ENCODE results near the gene RASL11A. TPM values are rescaled to one million over a fixed set of nuclear protein-coding genes. Genes with fewer than 3 reads are reported as not detected.
"Not testable (repeated sequence)": the region's sequence is repeated elsewhere in the genome, so short reads cannot be mapped to it uniquely, and the experiment has no call there.

The RASL11A gene, protein sequence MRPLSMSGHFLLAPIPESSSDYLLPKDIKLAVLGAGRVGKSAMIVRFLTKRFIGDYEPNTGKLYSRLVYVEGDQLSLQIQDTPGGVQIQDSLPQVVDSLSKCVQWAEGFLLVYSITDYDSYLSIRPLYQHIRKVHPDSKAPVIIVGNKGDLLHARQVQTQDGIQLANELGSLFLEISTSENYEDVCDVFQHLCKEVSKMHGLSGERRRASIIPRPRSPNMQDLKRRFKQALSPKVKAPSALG
- total RNA-seq: 1 to 10 TPM in 4 of 5 donors, under 1 TPM in 1; 0.96 to 5.4 (median 2.1) TPM
- 1.4 TPM for total RNA-seq (2013)
- total RNA-seq: 0.21 to 9.0 (median 1.4) reads per million in 29 experiments

GRCh38 chr13:27270594-27271520 is at the start of gene RASL11A:
TSS of gene RASL11A (plus strand) at chr13:27270830. CDS start at chr13:27270945, 115 bp downstream.
- H3K9me3 ChIP-seq: no peaks in the 10 kb centered on the region
- Mint-ChIP-seq H3K4me1 (peaks cover 20 to 24% (median 23%) of the 10 kb centered on the region in 3 donors), H3K27me3 (peaks cover 4 to 13% of the 10 kb centered on the region in 2 donors), H3K4me3 (peak within 1 kb of the TSS; percentile 80 to 95 (median 89)), H3K36me3 (no peaks in the 10 kb centered on the region), H3K27ac (peak within 1 kb of the TSS; percentile 39 to 77), H3K9me3 (no peaks in the 10 kb centered on the region)
- DNase-seq (peak; percentile 17 to 81 (median 60)), ATAC-seq (replicated peaks in 1 of 4) (peak; percentile 89 to 94 (median 94))
- under 1% methylated on average over 94 of the region's 99 CpGs for WGBS (ENCODE audit: insufficient coverage)
- H3K36me3 ChIP-seq (ENCODE audit: control insufficient read depth in 2 of 2, extremely low read depth in 1 of 2, insufficient read depth in 1 of 2, low read length in 1 of 2): no peaks in the 10 kb centered on the region
- H3K27ac ChIP-seq (ENCODE audit: low read length): no peak within 1 kb of the TSS
- CTCF ChIA-PET: interaction anchor here (0.5 to 2.0 kb wide), 11 partner anchors 14 to 295 kb away, joined by 3 to 5 read pairs (median 3); no protein-coding TSS in a partner anchor
- POLR2A ChIA-PET: interaction anchor here in 1 of 2 donors (1.1 kb wide), 1 partner anchor 20 kb away, joined by 3 read pairs; the partner anchor contains the start of gene RPL21
- peaks cover 0 to 19% of the 10 kb centered on the region in 2 experiments for H3K27me3 ChIP-seq (replicated peaks in 1 of 2; ENCODE audit: control insufficient read depth in 2 of 2, extremely low read depth in 1 of 2, insufficient read depth in 2 of 2, low read length in 1 of 2)
- peaks cover 0 to 18% of the 10 kb centered on the region in 2 experiments for H3K4me1 ChIP-seq (ENCODE audit: control insufficient read depth in 1 of 2, extremely low read depth in 1 of 2, insufficient read depth in 2 of 2, low read length in 2 of 2)
- peak within 1 kb of the TSS; percentile 69 to 86 for H3K4me3 ChIP-seq (ENCODE audit: control insufficient read depth in 1 of 2, extremely low read depth in 1 of 2, low read length in 1 of 2)

- H3K27ac Mint-ChIP-seq; H3K36me3 Mint-ChIP-seq; H3K36me3 ChIP-seq (ENCODE audit: control insufficient read depth in 2 of 2, extremely low read depth in 1 of 2, insufficient read depth in 1 of 2, low read length in 1 of 2); ATAC-seq (replicated peaks in 1 of 4); POLR2A ChIA-PET; H3K4me3 Mint-ChIP-seq; H3K27ac ChIP-seq (ENCODE audit: low read length); H3K4me3 ChIP-seq (ENCODE audit: control insufficient read depth in 1 of 2, extremely low read depth in 1 of 2, low read length in 1 of 2); H3K4me1 ChIP-seq (ENCODE audit: control insufficient read depth in 1 of 2, extremely low read depth in 1 of 2, insufficient read depth in 2 of 2, low read length in 2 of 2); H3K9me3 ChIP-seq; DNase-seq; H3K9me3 Mint-ChIP-seq: not testable (repeated sequence)
- H3K27me3 ChIP-seq (replicated peaks in 1 of 2; ENCODE audit: control insufficient read depth in 2 of 2, extremely low read depth in 1 of 2, insufficient read depth in 2 of 2, low read length in 1 of 2): peaks cover 0 to 14% of the 10 kb centered on the region in 2 experiments
- WGBS (ENCODE audit: insufficient coverage): no CpG with 5 or more reads among the region's 2 CpGs
- Mint-ChIP-seq H3K4me1 (peaks cover 7 to 11% (median 8%) of the 10 kb centered on the region in 3 donors), H3K27me3 (peaks cover 12 to 23% of the 10 kb centered on the region in 2 donors)
- CTCF ChIA-PET: interaction anchor here in 1 of 2 donors (0.7 kb wide), 1 partner anchor 16 kb away, joined by 3 read pairs; no protein-coding TSS in a partner anchor
Measured at GRCh38 chr13:27222100-27222499, 48.5 kb upstream of the RASL11A start.

DNA sequence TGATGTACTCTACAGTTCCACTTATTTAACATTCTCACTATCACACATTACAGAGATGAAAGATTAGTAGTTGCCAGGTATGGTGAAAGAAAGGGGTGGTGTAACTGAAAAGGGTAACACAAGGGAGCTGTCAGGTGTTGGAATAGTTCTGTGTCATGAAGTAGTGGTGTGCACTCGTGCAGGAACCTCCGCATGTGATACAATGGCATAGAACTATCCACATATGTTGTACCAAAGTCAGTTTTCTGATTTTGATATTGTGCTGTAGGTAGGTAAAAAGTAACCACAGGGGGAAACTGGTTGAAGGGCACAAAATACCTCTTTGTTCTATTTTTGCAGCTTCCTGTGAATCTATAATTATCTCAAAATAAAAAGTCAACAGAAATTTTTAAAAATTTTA is 43.6 kb upstream of the RASL11A start:
- Mint-ChIP-seq H3K27ac (no peak overlapping the region), H3K4me3 (peak overlapping the region in 2 of 3 donors; percentile 17 to 45), H3K36me3 (peaks cover 3% of the 10 kb centered on the region), H3K9me3 (peaks cover 0 to 20% (median 5%) of the 10 kb centered on the region in 3 donors), H3K27me3 (peaks cover 3 to 10% of the 10 kb centered on the region in 2 donors), H3K4me1 (peaks cover 10 to 15% (median 11%) of the 10 kb centered on the region in 3 donors)
- CTCF ChIA-PET: interaction anchor here (0.7 to 0.8 kb wide), 2 partner anchors 19 to 1042 kb away, joined by 4 to 5 read pairs; no protein-coding TSS in a partner anchor
- Histone ChIP-seq H3K36me3 (ENCODE audit: control insufficient read depth in 2 of 2, extremely low read depth in 1 of 2, insufficient read depth in 1 of 2, low read length in 1 of 2) (no peaks in the 10 kb centered on the region), H3K4me1 (ENCODE audit: control insufficient read depth in 1 of 2, extremely low read depth in 1 of 2, insufficient read depth in 2 of 2, low read length in 2 of 2) (peaks cover 0 to 3% of the 10 kb centered on the region in 2 experiments), H3K27ac (ENCODE audit: low read length) (no peak overlapping the region), H3K4me3 (ENCODE audit: control insufficient read depth in 1 of 2, extremely low read depth in 1 of 2, low read length in 1 of 2) (no peak overlapping the region), H3K27me3 (replicated peaks in 1 of 2; ENCODE audit: control insufficient read depth in 2 of 2, extremely low read depth in 1 of 2, insufficient read depth in 2 of 2, low read length in 1 of 2) (peaks cover 0 to 8% of the 10 kb centered on the region in 2 experiments), H3K9me3 (no peaks in the 10 kb centered on the region)
- WGBS (ENCODE audit: insufficient coverage): no CpG with 5 or more reads among the region's 2 CpGs
- DNase-seq: no peak
- POLR2A ChIA-PET: interaction anchor here in 1 of 2 donors (0.6 kb wide), 2 partner anchors 26 to 45 kb away, joined by 3 read pairs; no protein-coding TSS in a partner anchor
- ATAC-seq (replicated peaks in 1 of 4): peak in 1 of 4 experiments; percentile 51

DNA sequence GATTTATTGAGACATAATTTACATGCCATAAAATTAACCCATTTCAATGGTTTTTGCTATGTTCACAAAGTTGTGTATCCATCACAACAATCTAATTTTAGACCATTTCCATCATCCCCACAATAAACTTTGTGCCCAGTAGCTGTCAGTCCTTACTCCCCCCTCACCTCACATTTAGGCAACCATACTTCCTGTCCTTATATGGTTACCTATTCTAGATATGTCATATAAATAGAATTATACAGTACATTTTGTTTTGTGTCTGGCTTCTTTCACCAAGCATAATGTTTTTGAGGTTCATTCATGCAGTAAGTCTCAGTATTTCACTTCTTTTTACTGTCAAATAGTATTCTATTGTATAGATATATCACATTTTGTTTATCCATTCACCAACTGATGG is 42.5 kb upstream of the RASL11A start:
- Mint-ChIP-seq H3K9me3 (peaks cover 0 to 23% (median 5%) of the 10 kb centered on the region in 3 donors), H3K36me3 (peaks cover 3% of the 10 kb centered on the region), H3K27me3 (peaks cover 0 to 6% of the 10 kb centered on the region in 2 donors), H3K4me3 (no peak overlapping the region), H3K27ac (no peak overlapping the region), H3K4me1 (peaks cover 10 to 15% (median 11%) of the 10 kb centered on the region in 3 donors)
- ATAC-seq (replicated peaks in 1 of 4) (no peak), DNase-seq (no peak)
- no peaks in the 10 kb centered on the region for H3K9me3 ChIP-seq
- H3K27me3 ChIP-seq (replicated peaks in 1 of 2; ENCODE audit: control insufficient read depth in 2 of 2, extremely low read depth in 1 of 2, insufficient read depth in 2 of 2, low read length in 1 of 2): peaks cover 0 to 8% of the 10 kb centered on the region in 2 experiments
- ChIA-PET CTCF (no interaction called here), POLR2A (no interaction called here)
- H3K4me1 ChIP-seq (ENCODE audit: control insufficient read depth in 1 of 2, extremely low read depth in 1 of 2, insufficient read depth in 2 of 2, low read length in 2 of 2): peaks cover 0 to 3% of the 10 kb centered on the region in 2 experiments
- H3K36me3 ChIP-seq (ENCODE audit: control insufficient read depth in 2 of 2, extremely low read depth in 1 of 2, insufficient read depth in 1 of 2, low read length in 1 of 2): no peaks in the 10 kb centered on the region
- no peak overlapping the region for H3K4me3 ChIP-seq (ENCODE audit: control insufficient read depth in 1 of 2, extremely low read depth in 1 of 2, low read length in 1 of 2)
- H3K27ac ChIP-seq (ENCODE audit: low read length): no peak overlapping the region

DNA sequence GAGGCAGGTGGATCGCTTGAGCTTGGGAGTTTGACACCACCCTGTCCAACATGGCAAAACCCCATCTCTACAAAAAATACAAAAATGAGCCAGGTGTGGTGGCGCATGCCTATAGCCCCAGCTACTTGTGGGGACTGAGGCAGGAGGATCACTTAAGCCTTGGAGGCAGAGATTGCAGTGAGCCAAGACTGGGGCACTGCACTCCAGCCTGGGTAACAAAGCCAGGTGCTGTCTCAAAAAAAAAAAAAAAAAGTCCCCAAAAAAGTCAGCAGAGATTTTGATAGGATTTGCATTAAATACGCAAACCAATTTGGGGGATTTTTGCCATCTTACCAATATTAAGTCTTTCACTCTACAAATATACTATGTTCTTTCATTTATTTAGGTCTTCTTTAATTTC is 41.0 kb upstream of the RASL11A start:
- H3K27ac ChIP-seq (ENCODE audit: low read length): no peak overlapping the region
- POLR2A ChIA-PET: no interaction called here
- 100% methylated on average over 1 of the region's 3 CpGs for WGBS (ENCODE audit: insufficient coverage)
- DNase-seq (no peak), ATAC-seq (replicated peaks in 1 of 4) (no peak)
- H3K4me1 ChIP-seq (ENCODE audit: control insufficient read depth in 1 of 2, extremely low read depth in 1 of 2, insufficient read depth in 2 of 2, low read length in 2 of 2): peaks cover 0 to 3% of the 10 kb centered on the region in 2 experiments
- Mint-ChIP-seq H3K36me3 (peaks cover 7% of the 10 kb centered on the region), H3K4me3 (no peak overlapping the region), H3K27ac (no peak overlapping the region), H3K27me3 (peaks cover 0 to 3% of the 10 kb centered on the region in 2 donors), H3K4me1 (peaks cover 10 to 15% (median 11%) of the 10 kb centered on the region in 3 donors), H3K9me3 (peaks cover 0 to 23% (median 5%) of the 10 kb centered on the region in 3 donors)
- H3K27me3 ChIP-seq (replicated peaks in 1 of 2; ENCODE audit: control insufficient read depth in 2 of 2, extremely low read depth in 1 of 2, insufficient read depth in 2 of 2, low read length in 1 of 2): peaks cover 0 to 6% of the 10 kb centered on the region in 2 experiments
- CTCF ChIA-PET: interaction anchor here in 1 of 2 donors (0.6 kb wide), 1 partner anchor 230 kb away, joined by 3 read pairs; no protein-coding TSS in a partner anchor
- H3K4me3 ChIP-seq (ENCODE audit: control insufficient read depth in 1 of 2, extremely low read depth in 1 of 2, low read length in 1 of 2): no peak overlapping the region
- no peaks in the 10 kb centered on the region for H3K9me3 ChIP-seq
- H3K36me3 ChIP-seq (ENCODE audit: control insufficient read depth in 2 of 2, extremely low read depth in 1 of 2, insufficient read depth in 1 of 2, low read length in 1 of 2): no peaks in the 10 kb centered on the region

DNA sequence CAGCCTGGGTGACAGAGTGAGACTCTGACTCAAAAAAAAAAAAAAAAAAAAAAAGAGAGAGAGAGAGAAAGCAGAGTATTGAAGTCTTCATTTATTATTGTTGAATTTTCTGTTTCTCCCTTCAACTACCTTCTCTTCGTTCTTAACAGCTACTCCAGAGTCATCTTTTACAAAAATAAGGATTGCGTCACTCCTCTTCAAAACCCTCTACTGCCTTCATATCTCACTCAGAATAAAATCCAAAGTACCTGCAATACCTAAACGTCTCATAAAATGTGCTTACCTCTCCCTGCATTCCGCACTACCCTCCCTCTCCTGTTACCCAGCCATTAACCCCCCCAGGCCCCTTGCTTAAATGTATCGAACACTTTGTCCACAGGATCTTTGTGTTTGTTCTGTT is 36.7 kb upstream of the RASL11A start:
- H3K4me1 Mint-ChIP-seq: no peaks in the 10 kb centered on the region
- 100% methylated on average over 2 of the region's 5 CpGs for WGBS (ENCODE audit: insufficient coverage)

More for the DNA sequence above, 36.7 kb upstream of the RASL11A start:
- no peaks in the 10 kb centered on the region for H3K27me3 Mint-ChIP-seq
- no peak overlapping the region for H3K4me3 Mint-ChIP-seq
- H3K27ac ChIP-seq (ENCODE audit: low read length): no peak overlapping the region
- H3K27me3 ChIP-seq (replicated peaks in 1 of 2; ENCODE audit: control insufficient read depth in 2 of 2, extremely low read depth in 1 of 2, insufficient read depth in 2 of 2, low read length in 1 of 2): no peaks in the 10 kb centered on the region
- no peaks in the 10 kb centered on the region for H3K36me3 ChIP-seq (ENCODE audit: control insufficient read depth in 2 of 2, extremely low read depth in 1 of 2, insufficient read depth in 1 of 2, low read length in 1 of 2)
- DNase-seq: no peak
- ChIA-PET CTCF (interaction anchor here in 1 of 2 donors (0.5 kb wide), 1 partner anchor 1396 kb away, joined by 3 read pairs; no protein-coding TSS in a partner anchor), POLR2A (interaction anchor here in 1 of 2 donors (0.7 kb wide), 1 partner anchor 14 kb away, joined by 4 read pairs; no protein-coding TSS in a partner anchor)
- no peaks in the 10 kb centered on the region for H3K4me1 ChIP-seq (ENCODE audit: control insufficient read depth in 1 of 2, extremely low read depth in 1 of 2, insufficient read depth in 2 of 2, low read length in 2 of 2)
- H3K4me3 ChIP-seq (ENCODE audit: control insufficient read depth in 1 of 2, extremely low read depth in 1 of 2, low read length in 1 of 2): no peak overlapping the region
- peaks cover 0 to 15% (median 2%) of the 10 kb centered on the region in 3 donors for H3K9me3 Mint-ChIP-seq
- H3K36me3 Mint-ChIP-seq: peaks cover 7% of the 10 kb centered on the region
- ATAC-seq (replicated peaks in 1 of 4): no peak
- no peak overlapping the region for H3K27ac Mint-ChIP-seq
- H3K9me3 ChIP-seq: no peaks in the 10 kb centered on the region
